T-helper 9 cell (primary cell): ENCODE results near the gene FAIM2.

Source experiments
- DNase-seq: peaks from one replicate; pipeline ENCODE4 v3.0.0-alpha.2; 2020

The FAIM2 gene

GRCh38 chr12:49821373-49822287, 82.1 kb downstream of the FAIM2 start:
- DNase-seq = no peak

- no peak for DNase-seq
Measured at GRCh38 chr12:49819786-49820185, 83.9 kb downstream of the FAIM2 start.

GRCh38 chr12:49818241-49818895, 85.3 kb downstream of the FAIM2 start:
- no peak for DNase-seq
